ENCODE data around the gene PCTP.

Gene PCTP

GRCh38 chr17:55750750-55751657 is at the start of gene PCTP:
TSS of gene PCTP (plus strand) at chr17:55751051. CDS start at chr17:55751104, 53 bp downstream.
- ChIA-PET POLR2A (interaction anchor here (1.5 kb wide), 3 partner anchors 10 to 18 kb away, joined by 4 to 13 read pairs (median 10); no protein-coding TSS in a partner anchor), CTCF (interaction anchor here (0.6 to 3.8 kb wide), 16 partner anchors 9 to 237 kb away, joined by 3 to 52 read pairs (median 5); no protein-coding TSS in a partner anchor)
- peak; percentile 70 for TF ChIP-seq CTCF (IDR thresholded peaks at IDR 0.05; ENCODE audit: insufficient read depth, low read length, missing control alignments)
- H3K4me3 ChIP-seq (ENCODE audit: low read depth, low read length): peak within 1 kb of the TSS; percentile 84
- DNase-seq (ENCODE audit: low read depth, low spot score): no peak

GRCh38 chr17:55702150-55702549 is 48.7 kb upstream of the PCTP start:
- no peak for TF ChIP-seq CTCF (IDR thresholded peaks at IDR 0.05; ENCODE audit: insufficient read depth, low read length, missing control alignments)
- ChIA-PET POLR2A (no interaction called here), CTCF (no interaction called here)
- no peak for DNase-seq (ENCODE audit: low read depth, low spot score)
- no peak overlapping the region for H3K4me3 ChIP-seq (ENCODE audit: low read depth, low read length)

- POLR2A ChIA-PET: no interaction called here
- no peak for TF ChIP-seq CTCF (IDR thresholded peaks at IDR 0.05; ENCODE audit: insufficient read depth, low read length, missing control alignments)
- CTCF ChIA-PET: interaction anchor here (1.9 kb wide), 1 partner anchor 14 kb away, joined by 10 read pairs; no protein-coding TSS in a partner anchor
These were observed 46.5 kb upstream of the PCTP start for GRCh38 chr17:55704401-55704800.

GRCh38 chr17:55705847-55706246 is 45.0 kb upstream of the PCTP start:
- no peak for DNase-seq (ENCODE audit: low read depth, low spot score)
- ChIA-PET CTCF (no interaction called here), POLR2A (no interaction called here)
- no peak overlapping the region for H3K4me3 ChIP-seq (ENCODE audit: low read depth, low read length)
- TF ChIP-seq CTCF (IDR thresholded peaks at IDR 0.05; ENCODE audit: insufficient read depth, low read length, missing control alignments): no peak

More at GRCh38 chr17:55704401-55704800, 46.5 kb upstream of the PCTP start:
- DNase-seq (ENCODE audit: low read depth, low spot score): no peak
- no peak overlapping the region for H3K4me3 ChIP-seq (ENCODE audit: low read depth, low read length)

- no peak for DNase-seq (ENCODE audit: low read depth, low spot score)
- H3K4me3 ChIP-seq (ENCODE audit: low read depth, low read length): no peak overlapping the region
- TF ChIP-seq CTCF (IDR thresholded peaks at IDR 0.05; ENCODE audit: insufficient read depth, low read length, missing control alignments): no peak
- ChIA-PET CTCF (interaction anchor here (0.9 to 4.0 kb wide), 2 partner anchors 11 to 29 kb away, joined by 3 to 45 read pairs; no protein-coding TSS in a partner anchor), POLR2A (no interaction called here)
These were observed 43.8 kb upstream of the PCTP start for GRCh38 chr17:55706808-55707773.
